Activated CD8-positive, alpha-beta memory T cell treated with anti-CD3 and anti-CD28 coated beads for 48 hours (primary cell): Measurements from ENCODE around the gene MEIKIN.
A peak's percentile ranks its signal among the peaks of the same experiment; 100 is the strongest.
"Not testable (repeated sequence)": the region's sequence is repeated elsewhere in the genome, so short reads cannot be mapped to it uniquely, and the experiment has no call there.

Experiments used
- DNase-seq, 3 experiments: peaks; one replicate each; pipeline ENCODE4 v3.0.0-alpha.2; 2020; ENCODE audit warnings: low read depth in 2 of 3, low spot score in 2 of 3

MEIKIN gene

GRCh38 chr5:131814990-131815389 lies 130.5 kb downstream of the MEIKIN start:
- DNase-seq, result no peak

- DNase-seq, result no peak
Measured at GRCh38 chr5:131812371-131813160, 132.9 kb downstream of the MEIKIN start.

GRCh38 chr5:131810510-131811249 lies 134.8 kb downstream of the MEIKIN start:
- no peak for DNase-seq

- DNase-seq, result peak; percentile 92 to 98 (median 94)
Measured at GRCh38 chr5:131796793-131797693, 148.4 kb downstream of the MEIKIN start, which contains the start of gene FNIP1. FNIP1 (minus strand) TSS chr5:131797017; CDS start chr5:131796921, 96 bp downstream.

GRCh38 chr5:131795879-131796792 lies 149.3 kb downstream of the MEIKIN start:
- peak in 2 of 3 experiments; percentile 6 to 21 for DNase-seq

- DNase-seq, result no peak
Measured at GRCh38 chr5:131795228-131795627, 150.2 kb downstream of the MEIKIN start.

GRCh38 chr5:131794586-131794985 lies 150.9 kb downstream of the MEIKIN start:
- no peak for DNase-seq

GRCh38 chr5:131792896-131793295 lies 152.6 kb downstream of the MEIKIN start:
- no peak for DNase-seq

GRCh38 chr5:131791866-131792265 lies 153.6 kb downstream of the MEIKIN start:
- no peak for DNase-seq

GRCh38 chr5:131790550-131790949 lies 154.9 kb downstream of the MEIKIN start:
- no peak for DNase-seq

- no peak for DNase-seq
Measured at GRCh38 chr5:131789765-131790164, 155.7 kb downstream of the MEIKIN start.

- DNase-seq, result no peak
Measured at GRCh38 chr5:131787736-131788135, 157.7 kb downstream of the MEIKIN start.

- no peak for DNase-seq
Measured at GRCh38 chr5:131786900-131787692, 158.4 kb downstream of the MEIKIN start.

GRCh38 chr5:131786036-131786435 lies 159.4 kb downstream of the MEIKIN start:
- DNase-seq, result no peak

- DNase-seq, result no peak
Measured at GRCh38 chr5:131783874-131784273, 161.6 kb downstream of the MEIKIN start.

- no peak for DNase-seq
Measured at GRCh38 chr5:131783357-131783756, 162.1 kb downstream of the MEIKIN start.

- DNase-seq, result no peak
Measured at GRCh38 chr5:131782717-131783116, 162.7 kb downstream of the MEIKIN start.

GRCh38 chr5:131778141-131778540 lies 167.3 kb downstream of the MEIKIN start:
- DNase-seq, result not testable (repeated sequence)

GRCh38 chr5:131776450-131776849 lies 169.0 kb downstream of the MEIKIN start:
- DNase-seq, result no peak
